ENCODE data around the gene MAPKAP1. TPM values are rescaled to one million over a fixed set of nuclear protein-coding genes. Genes with fewer than 3 reads are reported as not detected.

Gene MAPKAP1
- total RNA-seq, 1 experiment from 2014 or later: 79.9 TPM

DNA sequence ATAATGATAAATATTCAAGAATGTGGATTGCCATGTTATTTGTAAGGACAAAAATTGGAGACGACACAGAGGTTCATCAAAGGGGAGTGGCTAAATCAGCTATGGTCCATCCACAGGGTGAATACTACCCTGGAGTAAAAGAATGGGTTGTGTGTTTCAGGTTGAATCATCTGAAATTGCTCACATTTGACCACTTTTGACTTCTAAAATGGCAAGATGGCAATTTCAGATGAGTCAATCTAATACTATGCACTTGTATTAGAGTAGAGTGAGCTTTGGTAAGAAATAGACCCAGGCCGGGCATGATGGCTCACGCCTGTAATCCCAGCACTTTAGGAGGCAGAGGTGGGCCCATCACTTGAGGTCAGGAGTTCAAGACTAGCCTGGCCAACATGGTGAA lies 313.6 kb downstream of the MAPKAP1 start:
- no peak for DNase-seq (ENCODE audit: low spot score)

GRCh38 chr9:125391704-125392103 lies 315.3 kb downstream of the MAPKAP1 start:
- no peak for DNase-seq (ENCODE audit: low spot score)

- DNase-seq (ENCODE audit: low spot score): no peak
Measured at GRCh38 chr9:125388978-125389377, 318.0 kb downstream of the MAPKAP1 start.

DNA sequence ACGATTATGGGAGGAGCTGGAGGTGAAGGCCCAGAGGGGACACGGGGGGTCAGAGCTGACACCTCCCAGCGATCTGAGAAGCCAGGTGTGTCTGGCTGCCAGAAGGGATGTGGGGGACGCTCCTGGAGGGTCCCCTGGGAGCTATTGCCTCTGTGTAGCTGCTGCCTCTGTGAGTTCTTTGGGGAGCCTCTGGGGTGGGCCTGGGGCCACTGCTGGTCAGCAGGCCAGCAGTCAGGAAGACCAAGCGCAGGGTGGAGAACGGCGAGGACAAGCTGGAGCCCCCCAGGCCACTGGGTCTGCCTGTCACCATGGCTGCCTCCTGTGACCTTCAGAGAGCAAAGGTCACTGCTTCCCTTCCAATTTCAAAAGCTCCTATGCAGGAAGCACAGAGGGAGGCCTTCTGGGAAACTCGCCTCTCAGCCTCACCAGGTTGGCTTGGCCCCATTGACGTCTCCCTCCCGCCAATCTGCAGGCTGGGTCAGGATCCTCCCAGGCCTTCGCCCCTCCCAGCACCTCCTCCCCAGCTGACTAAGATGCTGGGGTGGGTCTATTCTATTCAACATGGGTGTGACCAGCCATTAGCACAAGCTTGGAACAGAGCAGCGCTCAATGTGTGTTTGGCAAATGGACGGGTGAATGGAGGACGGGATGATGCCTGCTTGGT lies 319.0 kb downstream of the MAPKAP1 start:
- no peak for DNase-seq (ENCODE audit: low spot score)

Small RNA genes lying within 50 kb of the gene (small RNA-seq; reads per million reads assigned to genes)
- gene RF00017: not detected

Other genes starting within 250 kb of the MAPKAP1 start
- 27.2 and 39.2 TPM in 2 replicates for gene PBX3, start 40.2 kb upstream of the MAPKAP1 start, total RNA-seq (2014; rRNA removed; shearing (Covaris generic))